GM06990 (cell line): ENCODE measurements around the gene HBD.

Experiments
- DNase-seq: peaks from one replicate; pipeline ENCODE4 v3.0.0-alpha.2; 2011; ENCODE audit not compliant: insufficient read length; ENCODE audit errors: extremely low read depth
- H3K27me3 ChIP-seq: replicated peaks from 2 replicates; pipeline ENCODE4 v1.6.0; 2011; ENCODE audit warnings: low read length; ENCODE audit not compliant: control insufficient read depth, insufficient read depth
- H3K36me3 ChIP-seq: 2 replicates; pipeline ENCODE4 v1.5.1; 2011; ENCODE audit warnings: low read length; ENCODE audit not compliant: control insufficient read depth, insufficient read depth
- H3K4me3 ChIP-seq: replicated peaks from 2 replicates; pipeline ENCODE4 v1.5.1; 2011; ENCODE audit warnings: low read depth, mild to moderate bottlenecking, control low read depth, low read length
- TF ChIP-seq, protein P1 (sequence below): IDR thresholded peaks from 2 replicates; pipeline ENCODE4 v1.5.1; 2011; ENCODE audit warnings: low read length, control low read depth, mild to moderate bottlenecking, inconsistent platforms; ENCODE audit not compliant: insufficient read depth, poor library complexity, severe bottlenecking

The HBD gene

GRCh38 chr11:5192738-5193137, 41.5 kb downstream of the HBD start:
- TF ChIP-seq, protein P1, sequence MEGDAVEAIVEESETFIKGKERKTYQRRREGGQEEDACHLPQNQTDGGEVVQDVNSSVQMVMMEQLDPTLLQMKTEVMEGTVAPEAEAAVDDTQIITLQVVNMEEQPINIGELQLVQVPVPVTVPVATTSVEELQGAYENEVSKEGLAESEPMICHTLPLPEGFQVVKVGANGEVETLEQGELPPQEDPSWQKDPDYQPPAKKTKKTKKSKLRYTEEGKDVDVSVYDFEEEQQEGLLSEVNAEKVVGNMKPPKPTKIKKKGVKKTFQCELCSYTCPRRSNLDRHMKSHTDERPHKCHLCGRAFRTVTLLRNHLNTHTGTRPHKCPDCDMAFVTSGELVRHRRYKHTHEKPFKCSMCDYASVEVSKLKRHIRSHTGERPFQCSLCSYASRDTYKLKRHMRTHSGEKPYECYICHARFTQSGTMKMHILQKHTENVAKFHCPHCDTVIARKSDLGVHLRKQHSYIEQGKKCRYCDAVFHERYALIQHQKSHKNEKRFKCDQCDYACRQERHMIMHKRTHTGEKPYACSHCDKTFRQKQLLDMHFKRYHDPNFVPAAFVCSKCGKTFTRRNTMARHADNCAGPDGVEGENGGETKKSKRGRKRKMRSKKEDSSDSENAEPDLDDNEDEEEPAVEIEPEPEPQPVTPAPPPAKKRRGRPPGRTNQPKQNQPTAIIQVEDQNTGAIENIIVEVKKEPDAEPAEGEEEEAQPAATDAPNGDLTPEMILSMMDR: no peak
- no peak overlapping the region for H3K4me3 ChIP-seq
- no peak for DNase-seq
- H3K27me3 ChIP-seq: no peaks in the 10 kb centered on the region
- H3K36me3 ChIP-seq: no peaks in the 10 kb centered on the region

DNA sequence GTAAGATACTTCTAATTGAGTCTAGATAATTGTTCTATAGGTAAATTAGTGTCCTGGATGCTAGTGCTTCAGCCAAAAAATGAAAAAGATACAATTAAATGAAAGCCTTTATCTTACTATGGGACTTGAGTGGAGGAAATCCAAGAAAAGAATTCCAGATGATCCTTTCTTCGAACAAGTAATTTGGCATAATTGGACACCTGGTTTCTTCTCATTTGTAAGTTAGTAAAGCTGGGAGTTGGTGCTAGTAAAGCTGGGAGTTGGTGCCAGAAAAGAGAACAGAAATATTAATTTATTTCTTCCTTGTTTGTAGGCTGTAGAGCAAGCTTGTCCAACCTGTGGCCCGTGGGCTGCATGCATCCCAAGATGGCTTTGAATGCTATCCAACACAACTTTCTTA, 46.1 kb downstream of the HBD start:
- no peak for DNase-seq
- H3K36me3 ChIP-seq: no peaks in the 10 kb centered on the region
- H3K27me3 ChIP-seq: no peaks in the 10 kb centered on the region
- TF ChIP-seq, protein P1: no peak
- no peak overlapping the region for H3K4me3 ChIP-seq
